IPS-18a (cell line): ENCODE results near the gene UQCRC2.

Source experiments
- H3K27ac ChIP-seq: one replicate; pipeline ENCODE4 v1.5.1; 2013; ENCODE audit warnings: low read length
- H3K27me3 ChIP-seq: one replicate; pipeline ENCODE4 v1.6.1; 2013; ENCODE audit warnings: mild to moderate bottlenecking, low read length; ENCODE audit not compliant: control insufficient read depth, insufficient read depth
- H3K36me3 ChIP-seq: one replicate; pipeline ENCODE4 v1.6.1; 2013; ENCODE audit warnings: low read depth, low read length; ENCODE audit not compliant: control insufficient read depth
- H3K4me1 ChIP-seq: one replicate; pipeline ENCODE4 v1.6.1; 2013; ENCODE audit warnings: low read depth, low read length; ENCODE audit not compliant: control insufficient read depth
- H3K4me3 ChIP-seq: one replicate; pipeline ENCODE4 v1.5.1; 2013; ENCODE audit warnings: low read length
- H3K9ac ChIP-seq: one replicate; pipeline ENCODE4 v1.6.1; 2013; ENCODE audit warnings: mild to moderate bottlenecking, low read length, moderate library complexity
- H3K9me3 ChIP-seq: one replicate; pipeline ENCODE4 v1.6.1; 2013; ENCODE audit warnings: low read depth, low read length; ENCODE audit not compliant: control insufficient read depth

UQCRC2 gene

GRCh38 chr16:21952040-21952792 lies 945 bp upstream of the UQCRC2 start:
- Histone ChIP-seq H3K27ac (peak overlapping the region; percentile 100), H3K27me3 (no peaks in the 10 kb centered on the region), H3K9ac (peak overlapping the region; percentile 87), H3K4me3 (peak overlapping the region; percentile 99), H3K9me3 (no peaks in the 10 kb centered on the region), H3K4me1 (peaks cover 9% of the 10 kb centered on the region), H3K36me3 (peaks cover 11% of the 10 kb centered on the region)

- peaks cover 24% of the 10 kb centered on the region for H3K36me3 ChIP-seq
- peak overlapping the region; percentile 99 for H3K4me3 ChIP-seq
- H3K4me1 ChIP-seq, result peaks cover 9% of the 10 kb centered on the region
These were observed 361 bp downstream of the UQCRC2 start for GRCh38 chr16:21953541-21953902.

GRCh38 chr16:21957714-21958346 lies 4.7 kb downstream of the UQCRC2 start:
- peaks cover 5% of the 10 kb centered on the region for H3K4me1 ChIP-seq
- peaks cover 62% of the 10 kb centered on the region for H3K36me3 ChIP-seq

More at GRCh38 chr16:21953541-21953902, 361 bp downstream of the UQCRC2 start:
- H3K27ac ChIP-seq, result peak overlapping the region; percentile 100
- H3K9ac ChIP-seq, result peak overlapping the region; percentile 87
- H3K27me3 ChIP-seq, result no peaks in the 10 kb centered on the region
- H3K9me3 ChIP-seq, result no peaks in the 10 kb centered on the region

GRCh38 chr16:21959050-21959449 lies 5.9 kb downstream of the UQCRC2 start:
- no peak overlapping the region for H3K27ac ChIP-seq
- H3K4me3 ChIP-seq, result no peak overlapping the region
- peaks cover 70% of the 10 kb centered on the region for H3K36me3 ChIP-seq

More at GRCh38 chr16:21957714-21958346, 4.7 kb downstream of the UQCRC2 start:
- Histone ChIP-seq H3K9ac (no peak overlapping the region), H3K9me3 (no peaks in the 10 kb centered on the region), H3K4me3 (no peak overlapping the region), H3K27me3 (no peaks in the 10 kb centered on the region), H3K27ac (no peak overlapping the region)

GRCh38 chr16:21962475-21962874 lies 9.3 kb downstream of the UQCRC2 start:
- no peaks in the 10 kb centered on the region for H3K9me3 ChIP-seq
- H3K4me3 ChIP-seq, result no peak overlapping the region
- no peak overlapping the region for H3K27ac ChIP-seq
- no peaks in the 10 kb centered on the region for H3K27me3 ChIP-seq
- H3K36me3 ChIP-seq, result peaks cover 89% of the 10 kb centered on the region
- no peaks in the 10 kb centered on the region for H3K4me1 ChIP-seq
- H3K9ac ChIP-seq, result no peak overlapping the region

More at GRCh38 chr16:21959050-21959449, 5.9 kb downstream of the UQCRC2 start:
- Histone ChIP-seq H3K27me3 (no peaks in the 10 kb centered on the region), H3K9ac (no peak overlapping the region), H3K4me1 (peaks cover 4% of the 10 kb centered on the region), H3K9me3 (no peaks in the 10 kb centered on the region)

- Histone ChIP-seq H3K9me3 (no peaks in the 10 kb centered on the region), H3K36me3 (peaks cover 89% of the 10 kb centered on the region), H3K9ac (no peak overlapping the region), H3K27me3 (no peaks in the 10 kb centered on the region), H3K27ac (no peak overlapping the region), H3K4me3 (no peak overlapping the region), H3K4me1 (no peaks in the 10 kb centered on the region)
These were observed 10.7 kb downstream of the UQCRC2 start for GRCh38 chr16:21963887-21964286.

GRCh38 chr16:21964353-21964752 lies 11.2 kb downstream of the UQCRC2 start:
- H3K27ac ChIP-seq, result no peak overlapping the region
- H3K9ac ChIP-seq, result no peak overlapping the region
- no peaks in the 10 kb centered on the region for H3K4me1 ChIP-seq
- H3K36me3 ChIP-seq, result peaks cover 89% of the 10 kb centered on the region
- H3K9me3 ChIP-seq, result no peaks in the 10 kb centered on the region
- H3K27me3 ChIP-seq, result no peaks in the 10 kb centered on the region
- no peak overlapping the region for H3K4me3 ChIP-seq

GRCh38 chr16:21971856-21972255 lies 18.7 kb downstream of the UQCRC2 start:
- Histone ChIP-seq H3K4me3 (no peak overlapping the region), H3K9ac (no peak overlapping the region), H3K9me3 (no peaks in the 10 kb centered on the region), H3K27me3 (no peaks in the 10 kb centered on the region), H3K36me3 (peaks cover 95% of the 10 kb centered on the region), H3K4me1 (no peaks in the 10 kb centered on the region), H3K27ac (no peak overlapping the region)

GRCh38 chr16:21973945-21974344 lies 20.8 kb downstream of the UQCRC2 start:
- Histone ChIP-seq H3K9me3 (no peaks in the 10 kb centered on the region), H3K27me3 (no peaks in the 10 kb centered on the region), H3K4me3 (no peak overlapping the region), H3K9ac (no peak overlapping the region), H3K4me1 (no peaks in the 10 kb centered on the region), H3K36me3 (peaks cover 95% of the 10 kb centered on the region), H3K27ac (no peak overlapping the region)

GRCh38 chr16:21980032-21980431 lies 26.9 kb downstream of the UQCRC2 start:
- H3K9me3 ChIP-seq, result no peaks in the 10 kb centered on the region
- H3K4me3 ChIP-seq, result no peak overlapping the region
- no peaks in the 10 kb centered on the region for H3K27me3 ChIP-seq
- H3K9ac ChIP-seq, result no peak overlapping the region
- H3K27ac ChIP-seq, result no peak overlapping the region
- peaks cover 94% of the 10 kb centered on the region for H3K36me3 ChIP-seq
- no peaks in the 10 kb centered on the region for H3K4me1 ChIP-seq

GRCh38 chr16:21982108-21982507 lies 28.9 kb downstream of the UQCRC2 start:
- Histone ChIP-seq H3K36me3 (peaks cover 74% of the 10 kb centered on the region), H3K27ac (no peak overlapping the region), H3K9me3 (no peaks in the 10 kb centered on the region), H3K4me1 (no peaks in the 10 kb centered on the region), H3K9ac (no peak overlapping the region), H3K4me3 (no peak overlapping the region), H3K27me3 (no peaks in the 10 kb centered on the region)

GRCh38 chr16:21984062-21984461 lies 30.9 kb downstream of the UQCRC2 start:
- H3K9me3 ChIP-seq, result no peaks in the 10 kb centered on the region
- no peaks in the 10 kb centered on the region for H3K4me1 ChIP-seq
- H3K9ac ChIP-seq, result no peak overlapping the region
- H3K27ac ChIP-seq, result no peak overlapping the region
- no peak overlapping the region for H3K4me3 ChIP-seq
- peaks cover 54% of the 10 kb centered on the region for H3K36me3 ChIP-seq
- H3K27me3 ChIP-seq, result no peaks in the 10 kb centered on the region
